Neural cell (in vitro differentiated cells): ENCODE data around the gene B9D1. TPM values are rescaled to one million over a fixed set of nuclear protein-coding genes. Genes with fewer than 3 reads are reported as not detected.
A peak's percentile ranks its signal among the peaks of the same experiment; 100 is the strongest.

Experiments
- H2AFZ ChIP-seq: fragments of 200-600, 300-800 bp; sonication (generic), shearing (Covaris generic); 2 replicates; pipeline ENCODE4 v1.6.0; 2014; ENCODE audit warnings: low read depth, mild to moderate bottlenecking, antibody characterized with exemption, low read length, moderate library complexity
- H3F3A ChIP-seq: fragments of 200-600 bp; shearing (Covaris generic); 2 replicates; pipeline ENCODE4 v1.6.1; 2016; ENCODE audit warnings: mild to moderate bottlenecking, moderate library complexity, mixed read lengths, antibody characterized with exemption, low read length; ENCODE audit not compliant: insufficient read depth, poor library complexity, severe bottlenecking
- H3K27ac ChIP-seq: fragments of 200-600, 300-800 bp; sonication (generic), shearing (Covaris generic); 2 replicates; pipeline ENCODE4 v1.5.1; 2014; ENCODE audit warnings: mild to moderate bottlenecking, low read length, moderate library complexity
- H3K27me3 ChIP-seq: fragments of 300-800, 200-600 bp; sonication (generic), shearing (Covaris generic); 2 replicates; pipeline ENCODE4 v1.6.0; 2014; ENCODE audit warnings: mild to moderate bottlenecking, low read depth, low read length, moderate library complexity; ENCODE audit not compliant: insufficient read depth
- H3K36me3 ChIP-seq: fragments of 300-800, 200-600 bp; sonication (generic), shearing (Covaris generic); 2 replicates; pipeline ENCODE4 v1.5.1; 2014; ENCODE audit warnings: mild to moderate bottlenecking, antibody characterized with exemption, low read length, moderate library complexity; ENCODE audit not compliant: insufficient read depth
- H3K4me2 ChIP-seq: fragments of 300-800, 200-600 bp; sonication (generic), shearing (Covaris generic); 2 replicates; pipeline ENCODE4 v1.6.0; 2014; ENCODE audit warnings: mild to moderate bottlenecking, low read length
- H3K4me3 ChIP-seq: fragments of 300-800, 200-600 bp; sonication (generic), shearing (Covaris generic); 2 replicates; pipeline ENCODE4 v1.5.1; 2014; ENCODE audit warnings: mild to moderate bottlenecking, low read length, moderate library complexity
- H3K79me2 ChIP-seq: fragments of 200-600 bp; shearing (Covaris generic); replicated peaks from 2 replicates; pipeline ENCODE4 v1.6.0; 2014; ENCODE audit warnings: mild to moderate bottlenecking, low read length, moderate library complexity; ENCODE audit not compliant: insufficient read depth
- H3K9ac ChIP-seq: fragments of 300-800, 200-600 bp; sonication (generic), shearing (Covaris generic); 2 replicates; pipeline ENCODE4 v1.6.1; 2016; ENCODE audit warnings: mild to moderate bottlenecking, low read length, mixed read lengths
- H3K9me2 ChIP-seq: fragments of 200-600 bp; shearing (Covaris generic); 2 replicates; pipeline ENCODE4 v1.6.1; 2016; ENCODE audit warnings: mild to moderate bottlenecking, low read length, mixed read lengths; ENCODE audit not compliant: insufficient read depth
- H3K9me3 ChIP-seq: fragments of 200-600, 300-800 bp; sonication (generic), shearing (Covaris generic); 2 replicates; pipeline ENCODE4 v1.6.1; 2016; ENCODE audit warnings: mild to moderate bottlenecking, mixed run types, low read length, moderate library complexity, mixed read lengths
- H4K20me1 ChIP-seq: fragments of 200-600 bp; shearing (Covaris generic); 2 replicates; pipeline ENCODE4 v1.6.1; 2016; ENCODE audit warnings: mild to moderate bottlenecking, mixed run types; ENCODE audit not compliant: insufficient read depth
- EP300 ChIP-seq: fragments of 450-650 bp; conservative IDR thresholded peaks from 2 replicates; pipeline ENCODE4 v1.6.1; 2014; ENCODE audit warnings: antibody characterized with exemption, mild to moderate bottlenecking, moderate library complexity; ENCODE audit not compliant: poor library complexity, severe bottlenecking
- EZH2 ChIP-seq: fragments of 200-600, 300-800 bp; shearing (Covaris generic), sonication (generic); IDR thresholded peaks from 2 replicates; pipeline ENCODE4 v1.6.1; 2014; ENCODE audit warnings: antibody characterized with exemption, low read length, borderline replicate concordance, mild to moderate bottlenecking; ENCODE audit not compliant: insufficient read depth, poor library complexity, severe bottlenecking
- MXI1 ChIP-seq: fragments of 450-650 bp; conservative IDR thresholded peaks from 2 replicates; pipeline ENCODE4 v1.6.1; 2014; ENCODE audit warnings: antibody characterized with exemption, mild to moderate bottlenecking; ENCODE audit not compliant: poor library complexity, severe bottlenecking
- POLR2AphosphoS5 ChIP-seq: IDR thresholded peaks from 2 replicates; pipeline ENCODE4 v1.6.1; 2012
- RAD21 ChIP-seq: fragments of 450-650 bp; conservative IDR thresholded peaks from 2 replicates; pipeline ENCODE4 v1.6.1; 2014; ENCODE audit warnings: antibody characterized with exemption, mild to moderate bottlenecking, moderate library complexity
- SMC3 ChIP-seq: fragments of 450-650 bp; conservative IDR thresholded peaks from 2 replicates; pipeline ENCODE4 v1.6.1; 2014; ENCODE audit warnings: antibody characterized with exemption, mild to moderate bottlenecking, moderate library complexity; ENCODE audit not compliant: poor library complexity
- TAF1 ChIP-seq: IDR thresholded peaks from 2 replicates; pipeline ENCODE4 v1.6.1; 2012; ENCODE audit warnings: low read depth
- polyA plus RNA-seq: library from polyadenylated mRNA; depleted of rRNA; stranded (reverse); fragments of >200 nt; gene quantifications from 2 replicates; pipeline ENCODE4 v1.2.3, GENCODE V29; 2014
- TF ChIP-seq, protein P1 (sequence below): IDR thresholded peaks from 2 replicates; pipeline ENCODE4 v1.6.1; 2012; ENCODE audit warnings: borderline replicate concordance
- TF ChIP-seq, protein P2 (sequence below): fragments of 450-650 bp; IDR thresholded peaks from 2 replicates; pipeline ENCODE4 v1.5.1; 2014; ENCODE audit warnings: antibody characterized with exemption, mild to moderate bottlenecking, moderate library complexity; ENCODE audit not compliant: poor library complexity, severe bottlenecking

B9D1 gene
- polyA plus RNA-seq, 1 donor from 2014 or later = 32.0 TPM

DNA sequence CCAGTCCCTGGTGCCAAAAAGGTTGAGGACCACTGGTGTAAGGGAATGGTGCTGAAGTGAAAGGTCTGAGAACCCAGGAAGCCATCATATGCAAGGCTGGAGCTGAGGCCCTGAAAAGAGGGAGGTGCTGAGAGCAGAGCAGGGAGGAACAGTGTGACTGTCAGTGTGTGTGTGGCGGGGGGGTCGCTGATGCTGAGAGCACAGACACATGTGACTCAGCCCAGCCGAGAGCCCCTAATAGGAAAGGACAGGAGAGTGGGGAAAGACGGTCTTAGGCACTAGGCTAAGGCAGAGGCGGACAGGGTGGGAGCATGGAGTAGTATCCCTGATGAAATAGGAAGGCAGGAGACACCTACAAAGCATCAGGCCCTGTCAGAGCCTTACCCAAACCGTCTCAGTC, 1.2 kb downstream of the B9D1 start:
- Histone ChIP-seq H4K20me1 (no peaks in the 10 kb centered on the region), H3K9ac (peak overlapping the region; percentile 87), H3K27me3 (no peaks in the 10 kb centered on the region), H3K9me2 (no peaks in the 10 kb centered on the region), H3K4me3 (peak overlapping the region; percentile 98), H3F3A (no peaks in the 10 kb centered on the region), H3K79me2 (peaks cover 7% of the 10 kb centered on the region), H2AFZ (no peak overlapping the region), H3K27ac (no peak overlapping the region), H3K36me3 (peaks cover 13% of the 10 kb centered on the region), H3K9me3 (no peaks in the 10 kb centered on the region), H3K4me2 (peak overlapping the region; percentile 91)
- TF ChIP-seq EZH2 (no peak), TAF1 (no peak), EP300 (no peak), RAD21 (no peak), SMC3 (no peak), POLR2AphosphoS5 (no peak), MXI1 (no peak)
- TF ChIP-seq, protein P1, sequence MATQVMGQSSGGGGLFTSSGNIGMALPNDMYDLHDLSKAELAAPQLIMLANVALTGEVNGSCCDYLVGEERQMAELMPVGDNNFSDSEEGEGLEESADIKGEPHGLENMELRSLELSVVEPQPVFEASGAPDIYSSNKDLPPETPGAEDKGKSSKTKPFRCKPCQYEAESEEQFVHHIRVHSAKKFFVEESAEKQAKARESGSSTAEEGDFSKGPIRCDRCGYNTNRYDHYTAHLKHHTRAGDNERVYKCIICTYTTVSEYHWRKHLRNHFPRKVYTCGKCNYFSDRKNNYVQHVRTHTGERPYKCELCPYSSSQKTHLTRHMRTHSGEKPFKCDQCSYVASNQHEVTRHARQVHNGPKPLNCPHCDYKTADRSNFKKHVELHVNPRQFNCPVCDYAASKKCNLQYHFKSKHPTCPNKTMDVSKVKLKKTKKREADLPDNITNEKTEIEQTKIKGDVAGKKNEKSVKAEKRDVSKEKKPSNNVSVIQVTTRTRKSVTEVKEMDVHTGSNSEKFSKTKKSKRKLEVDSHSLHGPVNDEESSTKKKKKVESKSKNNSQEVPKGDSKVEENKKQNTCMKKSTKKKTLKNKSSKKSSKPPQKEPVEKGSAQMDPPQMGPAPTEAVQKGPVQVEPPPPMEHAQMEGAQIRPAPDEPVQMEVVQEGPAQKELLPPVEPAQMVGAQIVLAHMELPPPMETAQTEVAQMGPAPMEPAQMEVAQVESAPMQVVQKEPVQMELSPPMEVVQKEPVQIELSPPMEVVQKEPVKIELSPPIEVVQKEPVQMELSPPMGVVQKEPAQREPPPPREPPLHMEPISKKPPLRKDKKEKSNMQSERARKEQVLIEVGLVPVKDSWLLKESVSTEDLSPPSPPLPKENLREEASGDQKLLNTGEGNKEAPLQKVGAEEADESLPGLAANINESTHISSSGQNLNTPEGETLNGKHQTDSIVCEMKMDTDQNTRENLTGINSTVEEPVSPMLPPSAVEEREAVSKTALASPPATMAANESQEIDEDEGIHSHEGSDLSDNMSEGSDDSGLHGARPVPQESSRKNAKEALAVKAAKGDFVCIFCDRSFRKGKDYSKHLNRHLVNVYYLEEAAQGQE = no peak
- TF ChIP-seq, protein P2, sequence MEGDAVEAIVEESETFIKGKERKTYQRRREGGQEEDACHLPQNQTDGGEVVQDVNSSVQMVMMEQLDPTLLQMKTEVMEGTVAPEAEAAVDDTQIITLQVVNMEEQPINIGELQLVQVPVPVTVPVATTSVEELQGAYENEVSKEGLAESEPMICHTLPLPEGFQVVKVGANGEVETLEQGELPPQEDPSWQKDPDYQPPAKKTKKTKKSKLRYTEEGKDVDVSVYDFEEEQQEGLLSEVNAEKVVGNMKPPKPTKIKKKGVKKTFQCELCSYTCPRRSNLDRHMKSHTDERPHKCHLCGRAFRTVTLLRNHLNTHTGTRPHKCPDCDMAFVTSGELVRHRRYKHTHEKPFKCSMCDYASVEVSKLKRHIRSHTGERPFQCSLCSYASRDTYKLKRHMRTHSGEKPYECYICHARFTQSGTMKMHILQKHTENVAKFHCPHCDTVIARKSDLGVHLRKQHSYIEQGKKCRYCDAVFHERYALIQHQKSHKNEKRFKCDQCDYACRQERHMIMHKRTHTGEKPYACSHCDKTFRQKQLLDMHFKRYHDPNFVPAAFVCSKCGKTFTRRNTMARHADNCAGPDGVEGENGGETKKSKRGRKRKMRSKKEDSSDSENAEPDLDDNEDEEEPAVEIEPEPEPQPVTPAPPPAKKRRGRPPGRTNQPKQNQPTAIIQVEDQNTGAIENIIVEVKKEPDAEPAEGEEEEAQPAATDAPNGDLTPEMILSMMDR = no peak

DNA sequence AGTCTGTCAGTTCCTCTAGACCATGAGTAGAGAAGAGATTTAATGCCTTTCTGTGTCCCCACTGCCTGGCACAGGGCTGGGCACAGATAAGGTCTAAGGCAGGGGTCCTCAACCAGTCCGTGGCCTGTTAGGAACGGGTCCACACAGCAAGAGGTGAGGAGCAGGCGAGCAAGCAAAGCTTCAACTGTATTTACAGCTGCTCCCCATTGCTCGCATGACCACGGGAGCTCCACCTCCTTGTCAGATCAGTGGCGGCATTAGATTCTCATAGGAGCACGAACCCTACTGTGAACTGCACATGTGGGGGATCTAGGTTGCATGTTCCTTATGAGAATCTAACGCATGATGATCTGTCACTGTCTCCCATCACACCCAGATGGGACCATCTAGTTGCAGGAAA, 1.8 kb downstream of the B9D1 start:
- H2AFZ ChIP-seq = no peak overlapping the region
- TF ChIP-seq POLR2AphosphoS5 (no peak), EP300 (no peak), SMC3 (no peak)
- TF ChIP-seq, protein P1 = no peak
- TF ChIP-seq, protein P2 = no peak

More for the DNA sequence above, 1.8 kb downstream of the B9D1 start:
- H3K79me2 ChIP-seq = peaks cover 7% of the 10 kb centered on the region
- peaks cover 13% of the 10 kb centered on the region for H3K36me3 ChIP-seq
- no peak overlapping the region for H3K4me3 ChIP-seq
- no peaks in the 10 kb centered on the region for H4K20me1 ChIP-seq
- H3K4me2 ChIP-seq = no peak overlapping the region
- no peaks in the 10 kb centered on the region for H3K9me2 ChIP-seq
- H3K9ac ChIP-seq = no peak overlapping the region
- H3K27me3 ChIP-seq = no peaks in the 10 kb centered on the region
- no peaks in the 10 kb centered on the region for H3K9me3 ChIP-seq
- no peak overlapping the region for H3K27ac ChIP-seq
- H3F3A ChIP-seq = no peaks in the 10 kb centered on the region
